ENCODE results near the gene FBXO3. TPM values are rescaled to one million over a fixed set of nuclear protein-coding genes. Genes with fewer than 3 reads are reported as not detected.

Gene FBXO3
- total RNA-seq, 2 experiments from 2014 or later = 12.1 to 21.3 TPM

GRCh38 chr11:33769542-33769941 lies 4.8 kb downstream of the FBXO3 start:
- no peaks in the 10 kb centered on the region for H3K9me3 ChIP-seq (ENCODE audit: low read length)
- no peak overlapping the region for H3K27ac ChIP-seq (ENCODE audit: low read depth, low read length, poor library complexity, severe bottlenecking)
- H3K4me1 ChIP-seq (ENCODE audit: insufficient read depth, low read length, poor library complexity, severe bottlenecking) = peaks cover 13% of the 10 kb centered on the region
- no peaks in the 10 kb centered on the region for H3K79me2 ChIP-seq (ENCODE audit: insufficient read depth, low read depth, low read length)
- H4K20me1 ChIP-seq (ENCODE audit: insufficient read depth, low read length) = no peaks in the 10 kb centered on the region
- intact Hi-C loops (cut with micrococcal nuclease; ENCODE audit: unreplicated experiment) = no loop called here
- no TSS peak for BruUV-seq (replicated peaks)
- CTCF ChIA-PET (ENCODE audit: unreplicated experiment) = no interaction called here
- H3K9me2 ChIP-seq (ENCODE audit: insufficient read depth, low read length) = no peaks in the 10 kb centered on the region
- TF ChIP-seq EZH2phosphoT487 (IDR thresholded peaks at IDR 0.05; ENCODE audit: borderline replicate concordance, low read depth, low read length) = no peak
- TF ChIP-seq CTCF (conservative IDR thresholded peaks at IDR 0.05; ENCODE audit: low read length) = no peak
- no peak for DNase-seq (ENCODE audit: low spot score)
- POLR2A ChIA-PET = no interaction called here
- H2AFZ ChIP-seq (ENCODE audit: low read length) = no peak overlapping the region
- no peak overlapping the region for H3K4me3 ChIP-seq (ENCODE audit: low read depth, low read length, poor library complexity, severe bottlenecking)
- H3K4me2 ChIP-seq (ENCODE audit: low read length) = no peak overlapping the region
- H3K36me3 ChIP-seq (ENCODE audit: insufficient read depth, low read length) = peaks cover 24% of the 10 kb centered on the region

GRCh38 chr11:33767624-33768023 lies 6.7 kb downstream of the FBXO3 start:
- Histone ChIP-seq H3K4me1 (ENCODE audit: insufficient read depth, low read length, poor library complexity, severe bottlenecking) (peaks cover 5% of the 10 kb centered on the region), H3K9me3 (ENCODE audit: low read length) (no peaks in the 10 kb centered on the region), H3K27ac (ENCODE audit: low read depth, low read length, poor library complexity, severe bottlenecking) (no peak overlapping the region), H3K4me3 (ENCODE audit: low read depth, low read length, poor library complexity, severe bottlenecking) (no peak overlapping the region), H4K20me1 (ENCODE audit: insufficient read depth, low read length) (no peaks in the 10 kb centered on the region), H2AFZ (ENCODE audit: low read length) (no peak overlapping the region), H3K9me2 (ENCODE audit: insufficient read depth, low read length) (no peaks in the 10 kb centered on the region), H3K79me2 (ENCODE audit: insufficient read depth, low read depth, low read length) (no peaks in the 10 kb centered on the region), H3K4me2 (ENCODE audit: low read length) (no peak overlapping the region), H3K36me3 (ENCODE audit: insufficient read depth, low read length) (peaks cover 33% of the 10 kb centered on the region)
- TF ChIP-seq EZH2phosphoT487 (IDR thresholded peaks at IDR 0.05; ENCODE audit: borderline replicate concordance, low read depth, low read length) (no peak), CTCF (conservative IDR thresholded peaks at IDR 0.05; ENCODE audit: low read length) (no peak)
- no TSS peak for BruUV-seq (replicated peaks)
- CTCF ChIA-PET (ENCODE audit: unreplicated experiment) = no interaction called here
- intact Hi-C loops (cut with micrococcal nuclease; ENCODE audit: unreplicated experiment) = no loop called here
- POLR2A ChIA-PET = interaction anchor here (0.5 to 1.6 kb wide), 4 partner anchors 10 to 650 kb away, joined by 4 to 9 read pairs (median 4); no protein-coding TSS in a partner anchor
- DNase-seq (ENCODE audit: low spot score) = no peak

- no peaks in the 10 kb centered on the region for H3K9me2 ChIP-seq (ENCODE audit: insufficient read depth, low read length)
- no peak overlapping the region for H3K27ac ChIP-seq (ENCODE audit: low read depth, low read length, poor library complexity, severe bottlenecking)
- no TSS peak for BruUV-seq (replicated peaks)
- H4K20me1 ChIP-seq (ENCODE audit: insufficient read depth, low read length) = no peaks in the 10 kb centered on the region
- no peaks in the 10 kb centered on the region for H3K79me2 ChIP-seq (ENCODE audit: insufficient read depth, low read depth, low read length)
- H3K4me3 ChIP-seq (ENCODE audit: low read depth, low read length, poor library complexity, severe bottlenecking) = no peak overlapping the region
- ChIA-PET CTCF (ENCODE audit: unreplicated experiment) (no interaction called here), POLR2A (interaction anchor here (0.9 kb wide), 1 partner anchor 637 kb away, joined by 3 read pairs; no protein-coding TSS in a partner anchor)
- intact Hi-C loops (cut with micrococcal nuclease; ENCODE audit: unreplicated experiment) = no loop called here
- H2AFZ ChIP-seq (ENCODE audit: low read length) = no peak overlapping the region
- H3K4me2 ChIP-seq (ENCODE audit: low read length) = no peak overlapping the region
- TF ChIP-seq EZH2phosphoT487 (IDR thresholded peaks at IDR 0.05; ENCODE audit: borderline replicate concordance, low read depth, low read length) = no peak
- TF ChIP-seq CTCF (conservative IDR thresholded peaks at IDR 0.05; ENCODE audit: low read length) = no peak
- peaks cover 5% of the 10 kb centered on the region for H3K4me1 ChIP-seq (ENCODE audit: insufficient read depth, low read length, poor library complexity, severe bottlenecking)
- H3K9me3 ChIP-seq (ENCODE audit: low read length) = no peaks in the 10 kb centered on the region
- no peak for DNase-seq (ENCODE audit: low spot score)
- peaks cover 33% of the 10 kb centered on the region for H3K36me3 ChIP-seq (ENCODE audit: insufficient read depth, low read length)
These were observed 8.2 kb downstream of the FBXO3 start for GRCh38 chr11:33766085-33766484.

Data from OCI-LY7 (cell line).